Activated T-cell treated with anti-CD3 and anti-CD28 coated beads, Interleukin-2, amount 50 U/mL, for 24 hours (primary cell): ENCODE measurements around the gene RAMP3.
"Not testable (repeated sequence)": the region's sequence is repeated elsewhere in the genome, so short reads cannot be mapped to it uniquely, and the experiment has no call there.

Experiments
- DNase-seq: peaks from one replicate; pipeline ENCODE4 v3.0.0-alpha.2; 2020
- H3K27ac Mint-ChIP-seq: 2 replicates; pipeline ENCODE4 v1.8.0; 2020; ENCODE audit warnings: mild to moderate bottlenecking, mixed read lengths
- H3K27me3 Mint-ChIP-seq: 2 replicates; pipeline ENCODE4 v1.8.0; 2020; ENCODE audit warnings: mixed read lengths
- H3K36me3 Mint-ChIP-seq: 2 replicates; pipeline ENCODE4 v1.8.0; 2020; ENCODE audit warnings: low read depth, mixed read lengths
- H3K4me1 Mint-ChIP-seq: 2 replicates; pipeline ENCODE4 v1.8.0; 2020; ENCODE audit warnings: low read depth, mixed read lengths
- H3K4me3 Mint-ChIP-seq: 2 replicates; pipeline ENCODE4 v1.8.0; 2020; ENCODE audit warnings: mild to moderate bottlenecking, moderate library complexity, mixed read lengths
- H3K9me3 Mint-ChIP-seq: 2 replicates; pipeline ENCODE4 v1.8.0; 2020; ENCODE audit warnings: mixed read lengths

RAMP3 gene

DNA sequence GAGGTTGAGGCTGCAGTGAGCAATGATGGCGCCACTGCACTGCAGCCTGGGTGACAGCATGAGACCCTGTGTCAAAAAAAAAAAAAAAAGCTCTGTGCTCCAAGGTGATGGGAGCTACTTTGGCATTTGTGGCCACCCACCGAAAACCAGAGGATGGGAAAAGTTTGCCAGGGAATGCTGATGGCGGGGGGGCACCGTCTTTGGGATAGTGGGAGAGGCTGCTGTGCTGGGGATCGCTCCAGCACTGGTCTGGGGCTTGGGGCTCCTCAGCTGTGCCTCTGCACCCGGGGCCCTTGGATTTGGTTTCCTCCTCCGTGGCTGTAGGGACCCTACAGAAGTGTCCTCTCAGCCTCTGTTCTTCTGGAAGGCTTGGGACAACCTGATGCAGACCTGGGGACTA, 11.7 kb upstream of the RAMP3 start:
- H3K4me3 Mint-ChIP-seq, result no peak overlapping the region
- DNase-seq, result no peak
- H3K4me1 Mint-ChIP-seq, result peaks cover under 1% of the 10 kb centered on the region
- no peaks in the 10 kb centered on the region for H3K36me3 Mint-ChIP-seq
- H3K9me3 Mint-ChIP-seq, result no peaks in the 10 kb centered on the region
- peaks cover 8% of the 10 kb centered on the region for H3K27me3 Mint-ChIP-seq
- H3K27ac Mint-ChIP-seq, result no peak overlapping the region

DNA sequence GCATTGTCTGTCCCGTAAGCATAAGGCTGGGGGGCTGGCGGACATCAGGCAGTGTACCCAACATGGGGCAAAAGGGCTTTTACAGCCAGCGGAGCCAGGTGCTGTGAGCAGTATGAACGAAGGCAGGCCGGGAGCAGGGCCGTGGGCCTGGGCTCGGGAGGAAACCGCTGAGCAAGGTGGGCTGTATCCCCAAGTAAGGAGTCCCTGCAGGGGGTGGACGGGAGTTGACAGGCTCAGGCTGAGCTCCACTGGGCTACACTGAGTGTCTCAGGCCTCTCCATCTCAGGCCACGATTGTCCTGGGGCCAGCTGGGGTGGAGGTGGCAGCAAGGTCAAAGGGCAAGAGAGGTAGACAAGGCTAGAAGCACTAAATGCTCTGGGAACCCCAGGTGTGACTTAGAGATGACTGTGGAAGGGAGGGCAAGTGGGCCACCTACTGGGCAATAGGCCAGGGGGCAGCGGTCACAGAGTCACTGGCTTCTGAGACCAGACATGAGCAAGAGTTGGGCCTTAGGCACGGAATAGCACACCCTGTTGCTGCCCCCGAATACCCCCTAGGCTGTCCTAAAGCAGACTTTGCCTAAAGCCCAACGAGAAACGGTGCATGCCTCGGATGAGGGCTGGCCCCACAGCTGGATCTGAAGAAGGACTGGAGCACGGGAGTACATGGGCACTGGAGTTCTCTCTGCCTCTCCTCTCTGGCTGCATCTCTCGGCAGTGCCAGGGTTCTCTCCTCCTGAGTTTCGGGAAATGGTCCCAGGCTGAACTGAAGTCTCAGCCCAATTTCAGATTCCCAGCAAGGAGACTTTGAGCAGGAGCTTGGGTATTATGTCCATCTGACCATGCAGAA, 10.8 kb upstream of the RAMP3 start:
- Mint-ChIP-seq H3K27ac (no peak overlapping the region), H3K27me3 (peaks cover 8% of the 10 kb centered on the region), H3K4me1 (no peaks in the 10 kb centered on the region), H3K36me3 (no peaks in the 10 kb centered on the region), H3K9me3 (no peaks in the 10 kb centered on the region), H3K4me3 (no peak overlapping the region)
- DNase-seq, result no peak

DNA sequence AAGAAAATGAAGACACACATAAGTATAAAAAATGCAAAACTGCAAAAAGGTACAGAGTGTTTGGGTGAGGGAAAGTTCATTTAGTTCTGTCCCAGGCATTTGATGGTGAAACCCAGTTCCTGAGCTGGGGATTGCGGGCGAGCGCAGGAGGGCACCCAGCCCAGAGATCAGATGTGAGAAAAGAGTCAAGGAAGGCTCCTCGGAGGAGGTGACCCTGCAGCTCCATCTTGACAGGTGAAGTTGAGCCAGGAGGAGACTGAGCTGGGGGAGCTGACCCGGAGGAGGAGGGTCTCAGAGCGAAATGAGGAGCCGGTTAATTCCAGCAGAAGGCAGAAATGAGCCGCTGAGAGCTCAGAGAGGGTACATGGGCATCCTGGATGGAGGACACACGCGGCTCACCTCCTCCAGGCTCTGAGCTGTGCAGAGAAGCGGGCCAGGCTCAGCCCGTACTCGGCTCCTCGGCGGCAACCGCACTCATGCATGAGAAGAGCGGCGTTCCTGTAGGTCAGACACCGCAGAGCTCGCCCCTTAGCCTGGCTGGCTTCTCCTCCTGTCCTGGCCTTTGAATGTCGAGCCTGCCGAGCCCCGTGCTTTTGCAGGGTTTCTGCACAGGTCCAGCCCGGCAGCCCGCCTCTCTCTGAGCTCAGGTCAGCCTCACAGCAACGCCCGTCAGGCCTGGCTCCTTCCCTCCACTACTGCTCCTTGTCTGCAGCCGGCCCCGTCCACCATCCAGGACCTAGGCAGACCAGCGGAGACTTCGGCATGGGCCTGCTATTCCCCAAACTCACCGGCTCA, 9.5 kb upstream of the RAMP3 start:
- H3K4me1 Mint-ChIP-seq, result no peaks in the 10 kb centered on the region
- H3K36me3 Mint-ChIP-seq, result no peaks in the 10 kb centered on the region
- peaks cover 8% of the 10 kb centered on the region for H3K27me3 Mint-ChIP-seq
- no peak overlapping the region for H3K4me3 Mint-ChIP-seq
- no peak overlapping the region for H3K27ac Mint-ChIP-seq
- no peak for DNase-seq
- H3K9me3 Mint-ChIP-seq, result no peaks in the 10 kb centered on the region

DNA sequence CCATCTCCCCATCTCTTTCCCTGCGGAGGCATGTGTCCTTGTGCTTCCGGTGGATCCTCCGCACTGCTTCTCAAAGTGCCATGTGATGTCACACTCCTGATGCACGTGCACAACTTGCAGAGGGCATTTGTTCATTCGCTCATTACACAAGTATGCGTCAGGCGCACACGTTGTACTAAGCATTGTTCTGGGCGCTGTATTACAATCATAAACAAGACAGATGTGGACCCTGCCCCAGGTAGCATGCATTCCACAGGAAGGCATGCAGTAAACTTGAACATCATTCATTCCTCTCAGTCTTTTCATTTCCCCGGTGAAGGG, 9.0 kb upstream of the RAMP3 start:
- Mint-ChIP-seq H3K9me3 (no peaks in the 10 kb centered on the region), H3K36me3 (no peaks in the 10 kb centered on the region), H3K27me3 (peaks cover 8% of the 10 kb centered on the region), H3K27ac (no peak overlapping the region), H3K4me3 (no peak overlapping the region), H3K4me1 (no peaks in the 10 kb centered on the region)
- no peak for DNase-seq

DNA sequence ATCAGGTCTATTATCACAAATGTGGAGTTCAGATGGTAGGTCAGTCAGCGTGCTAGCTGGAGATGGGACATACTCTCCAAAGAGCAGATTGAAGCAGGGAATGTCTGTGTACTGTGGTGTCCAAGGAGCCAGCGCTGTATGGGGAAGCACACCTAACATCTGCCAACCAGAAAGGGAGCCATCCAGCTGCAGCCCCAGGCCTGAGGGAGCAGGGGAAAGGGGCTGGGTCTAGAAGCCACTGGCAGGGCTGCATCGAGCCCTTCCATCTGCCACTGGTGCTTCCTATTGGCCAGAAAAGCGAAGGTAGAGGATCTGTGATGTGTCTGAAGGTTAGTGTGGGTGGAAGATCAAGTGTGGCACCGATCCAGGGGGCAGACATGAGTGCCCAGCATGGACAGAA, 8.0 kb upstream of the RAMP3 start:
- Mint-ChIP-seq H3K27ac (no peak overlapping the region), H3K4me1 (no peaks in the 10 kb centered on the region), H3K36me3 (no peaks in the 10 kb centered on the region), H3K27me3 (peaks cover 8% of the 10 kb centered on the region), H3K4me3 (no peak overlapping the region), H3K9me3 (no peaks in the 10 kb centered on the region)
- DNase-seq, result no peak

DNA sequence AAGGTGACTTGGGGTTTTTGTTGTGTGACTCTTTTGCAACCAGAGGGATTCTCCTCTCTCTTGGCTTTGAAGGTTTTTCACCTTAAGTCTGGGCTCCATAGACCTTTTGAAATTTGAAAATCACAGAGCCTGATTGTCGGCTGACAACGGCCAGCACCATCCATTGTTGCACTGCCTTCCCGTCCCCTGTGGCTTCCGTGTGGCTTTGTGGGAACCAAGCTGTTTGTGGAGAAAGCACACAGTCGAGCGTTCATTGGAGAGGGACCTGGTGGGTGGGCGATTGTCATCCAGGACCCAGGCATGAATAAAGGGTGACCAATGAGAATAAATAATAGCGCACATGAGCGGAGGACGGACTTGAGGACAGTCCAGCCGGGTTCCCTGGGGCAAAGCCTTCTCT, 7.4 kb upstream of the RAMP3 start:
- Mint-ChIP-seq H3K27ac (no peak overlapping the region), H3K4me1 (no peaks in the 10 kb centered on the region), H3K36me3 (no peaks in the 10 kb centered on the region), H3K27me3 (peaks cover 8% of the 10 kb centered on the region), H3K4me3 (no peak overlapping the region), H3K9me3 (no peaks in the 10 kb centered on the region)
- DNase-seq, result no peak

DNA sequence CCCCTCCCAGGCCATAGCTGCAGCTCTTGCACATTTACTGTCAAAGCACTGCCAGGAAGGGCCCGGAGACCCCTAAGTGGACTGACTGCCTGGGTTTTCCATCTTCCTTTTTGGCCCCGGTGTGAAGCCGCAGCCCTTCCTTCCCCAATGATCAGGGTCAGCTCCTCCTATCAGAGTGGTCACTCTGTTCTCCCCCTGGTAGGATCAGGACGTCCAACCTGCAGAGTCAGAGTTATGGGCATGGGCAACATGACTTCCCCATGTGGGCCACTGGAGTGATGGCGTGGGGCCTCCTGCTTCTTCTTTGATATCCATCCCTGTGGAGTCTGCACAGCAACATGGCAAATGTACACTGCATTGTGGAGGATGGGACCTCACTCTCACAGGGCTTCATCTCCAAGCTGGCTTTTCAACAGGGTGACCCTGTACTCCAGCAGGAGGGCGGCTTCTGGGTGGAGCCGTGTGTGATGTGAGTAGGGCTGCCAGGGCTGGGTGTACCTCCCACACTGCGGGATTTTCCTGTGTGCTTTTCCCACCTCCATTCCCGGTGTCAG, 6.4 kb upstream of the RAMP3 start:
- Mint-ChIP-seq H3K9me3 (no peaks in the 10 kb centered on the region), H3K4me3 (no peak overlapping the region), H3K27me3 (peaks cover 17% of the 10 kb centered on the region), H3K36me3 (no peaks in the 10 kb centered on the region), H3K27ac (no peak overlapping the region), H3K4me1 (no peaks in the 10 kb centered on the region)
- DNase-seq, result no peak

DNA sequence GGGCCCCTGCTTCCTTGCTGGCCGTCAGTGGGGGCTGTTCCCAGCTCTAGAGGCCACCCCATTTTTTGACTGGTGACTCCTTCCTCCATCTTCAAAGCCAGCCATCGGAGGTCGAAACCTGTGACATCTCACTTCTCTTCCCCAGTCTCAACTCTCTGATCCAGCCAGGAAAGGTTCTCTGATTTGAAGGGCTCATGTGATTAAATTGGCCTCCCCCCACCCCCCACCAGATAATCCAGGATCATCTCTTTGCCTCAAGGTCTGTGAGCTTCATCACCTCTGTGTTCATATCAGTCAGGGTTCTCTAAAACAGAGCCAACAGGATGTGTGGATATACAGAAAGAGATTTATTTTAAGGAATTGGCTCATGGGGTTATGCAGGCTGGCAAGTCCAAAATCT, 5.6 kb upstream of the RAMP3 start:
- no peak overlapping the region for H3K4me3 Mint-ChIP-seq
- peaks cover 2% of the 10 kb centered on the region for H3K4me1 Mint-ChIP-seq
- H3K9me3 Mint-ChIP-seq, result no peaks in the 10 kb centered on the region
- H3K27ac Mint-ChIP-seq, result no peak overlapping the region
- no peaks in the 10 kb centered on the region for H3K36me3 Mint-ChIP-seq
- peaks cover 19% of the 10 kb centered on the region for H3K27me3 Mint-ChIP-seq
- no peak for DNase-seq

DNA sequence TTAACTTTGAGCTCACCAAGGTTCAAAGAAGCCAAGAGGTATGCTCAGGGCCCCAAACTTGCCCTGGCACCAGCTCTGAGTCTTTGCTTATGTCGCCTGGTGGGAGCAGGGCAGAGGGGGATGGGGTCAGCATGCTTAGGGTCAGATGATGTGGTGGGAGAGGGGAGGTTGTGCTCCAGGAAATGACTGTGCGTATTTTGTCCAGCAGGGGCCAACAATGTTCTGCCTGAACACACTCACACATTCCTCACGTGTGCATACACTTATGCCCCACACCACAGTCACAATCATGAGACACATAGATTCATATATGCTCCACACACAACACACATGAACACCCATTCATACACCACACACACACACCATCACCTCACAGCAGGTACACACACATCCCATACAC, 4.4 kb upstream of the RAMP3 start:
- H3K4me3 Mint-ChIP-seq, result no peak overlapping the region
- H3K36me3 Mint-ChIP-seq, result no peaks in the 10 kb centered on the region
- H3K9me3 Mint-ChIP-seq, result no peaks in the 10 kb centered on the region
- no peak for DNase-seq
- H3K27ac Mint-ChIP-seq, result no peak overlapping the region
- peaks cover 25% of the 10 kb centered on the region for H3K27me3 Mint-ChIP-seq
- H3K4me1 Mint-ChIP-seq, result peaks cover 2% of the 10 kb centered on the region

DNA sequence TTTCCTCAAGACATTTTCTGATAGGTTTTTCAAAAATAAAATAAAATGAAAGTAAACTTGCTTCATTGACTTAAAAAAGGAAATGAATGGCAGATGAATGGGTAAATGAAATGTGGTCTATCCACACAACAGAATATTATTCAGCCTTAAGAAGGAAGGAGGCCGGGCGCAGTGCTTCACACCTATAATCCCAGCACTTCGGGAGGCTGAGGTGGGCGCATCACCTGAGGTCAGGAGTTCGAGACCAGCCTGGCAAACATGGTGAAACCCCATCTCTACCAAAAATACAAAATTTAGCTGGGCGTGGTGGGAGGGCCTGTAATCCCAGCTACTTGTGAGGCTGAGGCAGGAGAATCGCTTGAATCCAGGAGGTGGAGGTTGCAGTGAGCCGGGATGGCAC, 3.7 kb upstream of the RAMP3 start:
- H3K27me3 Mint-ChIP-seq, result peaks cover 27% of the 10 kb centered on the region
- H3K9me3 Mint-ChIP-seq, H3K4me3 Mint-ChIP-seq, H3K36me3 Mint-ChIP-seq, H3K27ac Mint-ChIP-seq, H3K4me1 Mint-ChIP-seq, DNase-seq: not testable (repeated sequence)

DNA sequence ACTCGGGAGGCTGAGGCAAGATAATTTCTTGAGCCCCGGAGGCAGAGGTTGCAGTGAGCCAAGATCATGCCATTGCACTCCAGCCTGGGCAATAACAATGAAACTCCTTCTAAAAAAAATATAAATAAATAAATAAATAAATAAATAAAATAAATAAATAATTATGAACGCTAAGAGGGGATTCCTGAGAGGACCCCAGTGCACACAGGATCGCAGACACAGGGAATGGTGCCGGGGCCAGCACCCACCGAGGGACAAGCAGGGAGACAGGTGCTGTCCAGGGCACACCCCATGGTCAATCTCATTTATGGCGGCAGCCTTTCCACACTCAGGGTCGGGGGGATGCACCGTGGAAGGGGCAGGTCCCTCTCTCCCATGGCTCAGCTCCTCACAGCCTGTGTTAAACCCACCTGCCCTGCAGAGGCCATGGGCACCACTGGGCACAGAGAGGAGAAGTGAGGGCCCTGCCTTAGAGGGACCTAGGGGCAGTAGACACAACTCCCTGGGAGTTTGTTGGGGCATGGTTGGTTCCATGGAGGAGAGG, 2.2 kb upstream of the RAMP3 start:
- Mint-ChIP-seq H3K4me3 (no peak overlapping the region), H3K27ac (no peak overlapping the region), H3K9me3 (no peaks in the 10 kb centered on the region), H3K36me3 (no peaks in the 10 kb centered on the region), H3K27me3 (peaks cover 36% of the 10 kb centered on the region), H3K4me1 (peaks cover 3% of the 10 kb centered on the region)
- DNase-seq, result no peak

DNA sequence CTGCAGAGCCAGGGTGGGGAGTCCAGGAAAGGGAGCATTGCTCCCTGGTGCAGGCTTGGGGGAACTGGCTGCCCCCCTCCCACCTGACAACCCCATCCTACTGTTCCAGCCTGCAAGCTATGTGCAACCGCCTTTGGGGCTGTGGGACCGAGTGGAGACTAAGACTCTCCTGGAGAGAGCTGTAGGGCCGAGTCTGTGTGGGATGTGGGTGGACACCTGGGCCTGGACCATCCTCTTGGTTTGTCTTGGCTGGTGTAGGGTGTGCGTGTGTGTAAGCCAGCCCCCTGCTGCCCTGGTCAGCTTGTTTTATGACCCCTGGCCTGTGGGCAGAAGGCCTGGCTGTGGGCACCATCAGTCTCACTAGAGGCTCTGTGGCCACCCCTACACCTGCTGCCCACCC, 1.6 kb upstream of the RAMP3 start:
- Mint-ChIP-seq H3K27ac (no peak overlapping the region), H3K4me1 (peaks cover 4% of the 10 kb centered on the region), H3K36me3 (no peaks in the 10 kb centered on the region)

DNA sequence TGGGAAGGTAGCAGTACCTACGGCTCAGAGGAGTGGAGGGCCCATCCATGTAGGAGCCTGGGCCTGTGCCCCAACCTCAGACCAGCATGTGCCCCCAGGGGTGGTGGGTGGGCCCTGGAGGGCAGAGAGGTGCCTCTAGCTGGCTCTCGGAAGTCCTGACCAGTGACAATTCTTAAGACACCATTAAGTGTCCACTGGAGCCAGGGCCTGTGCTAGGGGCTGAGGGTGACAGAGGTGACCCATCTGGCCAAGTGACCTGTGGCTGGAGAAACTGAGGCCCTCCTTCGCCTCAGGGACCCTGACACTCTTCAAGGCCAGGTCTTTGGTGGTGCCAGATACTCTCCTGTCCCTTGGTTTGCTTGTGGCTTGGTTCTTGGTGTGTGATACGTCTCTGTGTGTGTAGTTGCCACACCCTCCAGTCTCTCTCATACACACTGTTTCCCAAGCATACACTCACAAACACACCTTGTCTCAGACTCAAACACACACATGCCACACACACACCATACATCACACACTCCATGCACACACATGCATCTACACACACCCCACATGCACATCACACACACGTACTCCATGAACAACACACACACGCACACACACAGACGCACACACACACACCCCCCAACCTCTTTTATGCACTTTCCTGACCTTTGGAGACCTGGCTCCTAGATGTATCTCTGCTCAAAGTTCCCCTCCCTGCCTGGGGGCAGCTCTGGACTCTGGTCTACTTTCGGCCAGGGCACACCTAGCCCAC, 897 bp upstream of the RAMP3 start:
- peaks cover 4% of the 10 kb centered on the region for H3K4me1 Mint-ChIP-seq
- no peaks in the 10 kb centered on the region for H3K9me3 Mint-ChIP-seq
- H3K4me3 Mint-ChIP-seq, result no peak overlapping the region
- peaks cover 36% of the 10 kb centered on the region for H3K27me3 Mint-ChIP-seq
- H3K36me3 Mint-ChIP-seq, result no peaks in the 10 kb centered on the region
- no peak for DNase-seq
- H3K27ac Mint-ChIP-seq, result no peak overlapping the region

More for the DNA sequence above, 1.6 kb upstream of the RAMP3 start:
- Mint-ChIP-seq H3K4me3 (no peak overlapping the region), H3K9me3 (no peaks in the 10 kb centered on the region), H3K27me3 (peaks cover 36% of the 10 kb centered on the region)
- no peak for DNase-seq

DNA sequence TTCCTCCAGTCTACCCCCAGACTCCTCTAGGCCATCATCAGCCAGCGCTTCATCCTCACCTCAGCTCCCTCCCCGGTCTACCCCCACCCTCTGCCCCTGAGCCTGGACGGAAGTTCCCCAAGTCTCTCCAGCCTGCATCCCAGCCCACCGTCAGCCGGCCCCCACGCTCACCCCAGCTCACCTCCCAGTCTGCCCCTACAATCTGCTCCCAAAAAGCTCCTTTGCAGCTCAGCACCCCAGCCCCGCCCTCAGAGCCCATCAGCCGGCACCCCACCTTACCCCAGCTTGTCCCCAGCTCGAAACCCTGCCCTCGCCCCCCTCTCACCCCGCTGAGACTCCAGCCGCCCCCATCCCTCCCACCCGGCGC, 322 bp upstream of the RAMP3 start:
- no peak for DNase-seq
- H3K27me3 Mint-ChIP-seq, result peaks cover 36% of the 10 kb centered on the region
- H3K4me1 Mint-ChIP-seq, result peaks cover 4% of the 10 kb centered on the region
- H3K27ac Mint-ChIP-seq, result no peak overlapping the region
- H3K9me3 Mint-ChIP-seq, result no peaks in the 10 kb centered on the region
- H3K36me3 Mint-ChIP-seq, result no peaks in the 10 kb centered on the region
- no peak overlapping the region for H3K4me3 Mint-ChIP-seq
